Right lobe of liver (tissue), 6 donors: ENCODE measurements around the gene THBS1. TPM values are rescaled to one million over a fixed set of nuclear protein-coding genes. Genes with fewer than 3 reads are reported as not detected.

Experiments used
- ATAC-seq, 4 donors: fragments of 200-7000 bp; cut with Tn5 transposase; one replicate each; pipeline ENCODE4 v1.9.1; 2020; ENCODE audit warnings: mild to moderate bottlenecking in 4 of 4, moderate library complexity in 4 of 4
- DNase-seq, 3 donors: peaks; one replicate each; pipeline ENCODE4 v3.0.0-alpha.2; 2020
- H3K27ac ChIP-seq, 3 donors: fragments of 200-600 bp; one replicate each; pipeline ENCODE4 v1.8.0; 2022
- H3K27me3 ChIP-seq, 2 donors: fragments of 200-600 bp; one replicate each; pipeline ENCODE4 v1.8.0; 2022
- H3K36me3 ChIP-seq, 4 donors: fragments of 200-600 bp; sonication (generic) in 1 of 4; one replicate each; pipeline versions ENCODE4 v1.5.1 to v1.8.0; 2017 to 2022; ENCODE audit warnings: control low read depth in 1 of 4
- H3K4me1 ChIP-seq, 4 donors: fragments of 200-600 bp; sonication (generic) in 1 of 4; one replicate each; pipeline versions ENCODE4 v1.5.1 to v1.8.0; 2017 to 2022; ENCODE audit warnings: control low read depth in 1 of 4
- H3K4me3 ChIP-seq, 3 donors: fragments of 200-600 bp; one replicate each; pipeline ENCODE4 v1.8.0; 2022
- H3K9me3 ChIP-seq, 4 donors: fragments of 200-600 bp; sonication (generic) in 1 of 4; one replicate each; pipeline versions ENCODE4 v1.5.1 to v1.8.0; 2017 to 2022; ENCODE audit warnings: control low read depth in 1 of 4
- POLR2A ChIP-seq: fragments of 450-650 bp; IDR thresholded peaks from one replicate; pipeline ENCODE4 v1.6.1; 2017; ENCODE audit warnings: antibody characterized with exemption, mild to moderate bottlenecking
- WGBS: methylation state at CpG from one replicate; pipeline ENCODE4 v1.1.6; 2018; ENCODE audit warnings: low coverage, low lambda C conversion rate; ENCODE audit not compliant: insufficient coverage; ENCODE audit errors: missing lambda C conversion rate; 5-methylcytosine and 5-hydroxymethylcytosine counted together
- intact Hi-C, 2 donors: fragments of 100-400 bp; cut with DNase I; formaldehyde crosslinking; loops; one replicate each; pipeline versions ENCODE4 v1.11.2 to v1.14.1; 2022
- long read RNA-seq: library from polyadenylated mRNA; unstranded; transcript quantifications from one replicate; pipeline ENCODE4 v2.0.0, GENCODE V29; 2019
- total RNA-seq, 6 experiments: library from RNA; depleted of rRNA in 2 of 6; stranded (reverse); fragments of >200 nt in 2 of 6; fragmentation: NEBNext Ultra II Directional in 3 of 6; extraction: Animal tissue kit (Norgen Biotek cat#: 25700) in 3 of 6; gene quantifications; one replicate each; pipeline versions ENCODE4 v1.1.0 to v1.2.4, GENCODE V29; 2016 to 2023
- TF ChIP-seq, protein P1 (sequence below), 4 donors: fragments of 200-600 bp in 3 of 4; fragments of 450-650 bp in 1 of 4; IDR thresholded peaks; one replicate each; pipeline versions ENCODE4 v1.5.1 to v1.8.0; 2016 to 2022; ENCODE audit warnings: antibody characterized with exemption in 4 of 4, mild to moderate bottlenecking in 2 of 4
- donor health status: DM: no; HTN: yes; CAD: no.
- donor health status: DM: no; HTN: no; CAD: no.
- donor health status: DM: no; HTN: no; CAD: no.
- donor health status: DM: no; HTN: yes; CAD: no.
- donor health status: DM: no; HTN: yes; CAD: no.

The THBS1 gene
- 100 to 1,000 TPM in 1 of 6 experiments, 10 to 100 TPM in 5; 10.7 to 253 (median 64.6) TPM for total RNA-seq
- long read RNA-seq = 0 reads

DNA sequence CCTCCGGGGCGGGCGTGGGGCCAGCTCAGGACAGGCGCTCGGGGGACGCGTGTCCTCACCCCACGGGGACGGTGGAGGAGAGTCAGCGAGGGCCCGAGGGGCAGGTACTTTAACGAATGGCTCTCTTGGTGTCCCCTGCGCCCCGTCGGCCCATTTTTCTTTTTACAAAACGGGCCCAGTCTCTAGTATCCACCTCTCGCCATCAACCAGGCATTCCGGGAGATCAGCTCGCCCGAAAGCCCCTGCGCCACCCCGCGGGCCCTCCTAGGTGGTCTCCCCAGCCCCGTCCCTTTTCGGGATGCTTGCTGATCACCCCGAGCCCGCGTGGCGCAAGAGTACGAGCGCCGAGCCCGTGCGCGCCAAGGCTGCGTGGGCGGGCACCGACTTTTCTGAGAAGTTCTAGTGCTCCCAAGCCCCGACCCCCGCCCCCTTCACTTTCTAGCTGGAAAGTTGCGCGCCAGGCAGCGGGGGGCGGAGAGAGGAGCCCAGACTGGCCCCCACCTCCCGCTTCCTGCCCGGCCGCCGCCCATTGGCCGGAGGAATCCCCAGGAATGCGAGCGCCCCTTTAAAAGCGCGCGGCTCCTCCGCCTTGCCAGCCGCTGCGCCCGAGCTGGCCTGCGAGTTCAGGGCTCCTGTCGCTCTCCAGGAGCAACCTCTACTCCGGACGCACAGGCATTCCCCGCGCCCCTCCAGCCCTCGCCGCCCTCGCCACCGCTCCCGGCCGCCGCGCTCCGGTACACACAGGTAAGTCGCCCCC is at the start of gene THBS1:
Gene THBS1 (plus strand): TSS at position 595 of the 757 bp plus-strand sequence. CDS start 779 bp downstream, outside the sequence.
- Histone ChIP-seq H3K36me3 (peaks cover 0 to 16% (median 8%) of the 10 kb centered on the region in 4 donors), H3K27me3 (no peaks in the 10 kb centered on the region), H3K4me3 (peak within 1 kb of the TSS; percentile 48 to 58 (median 53)), H3K9me3 (no peaks in the 10 kb centered on the region), H3K27ac (peak within 1 kb of the TSS; percentile 75 to 88 (median 79)), H3K4me1 (peaks cover 0 to 13% (median 3%) of the 10 kb centered on the region in 4 donors)
- WGBS = 0% methylated on average over 16 of the region's 74 CpGs
- TF ChIP-seq, protein P1, sequence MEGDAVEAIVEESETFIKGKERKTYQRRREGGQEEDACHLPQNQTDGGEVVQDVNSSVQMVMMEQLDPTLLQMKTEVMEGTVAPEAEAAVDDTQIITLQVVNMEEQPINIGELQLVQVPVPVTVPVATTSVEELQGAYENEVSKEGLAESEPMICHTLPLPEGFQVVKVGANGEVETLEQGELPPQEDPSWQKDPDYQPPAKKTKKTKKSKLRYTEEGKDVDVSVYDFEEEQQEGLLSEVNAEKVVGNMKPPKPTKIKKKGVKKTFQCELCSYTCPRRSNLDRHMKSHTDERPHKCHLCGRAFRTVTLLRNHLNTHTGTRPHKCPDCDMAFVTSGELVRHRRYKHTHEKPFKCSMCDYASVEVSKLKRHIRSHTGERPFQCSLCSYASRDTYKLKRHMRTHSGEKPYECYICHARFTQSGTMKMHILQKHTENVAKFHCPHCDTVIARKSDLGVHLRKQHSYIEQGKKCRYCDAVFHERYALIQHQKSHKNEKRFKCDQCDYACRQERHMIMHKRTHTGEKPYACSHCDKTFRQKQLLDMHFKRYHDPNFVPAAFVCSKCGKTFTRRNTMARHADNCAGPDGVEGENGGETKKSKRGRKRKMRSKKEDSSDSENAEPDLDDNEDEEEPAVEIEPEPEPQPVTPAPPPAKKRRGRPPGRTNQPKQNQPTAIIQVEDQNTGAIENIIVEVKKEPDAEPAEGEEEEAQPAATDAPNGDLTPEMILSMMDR (IDR thresholded peaks at IDR 0.05) = peak in 2 of 4 donors; percentile 21 to 29
- peak; percentile 92 for TF ChIP-seq POLR2A
- peak; percentile 52 to 71 (median 56) for ATAC-seq
- peak; percentile 69 to 88 (median 76) for DNase-seq
- intact Hi-C loops = no loop called here

DNA sequence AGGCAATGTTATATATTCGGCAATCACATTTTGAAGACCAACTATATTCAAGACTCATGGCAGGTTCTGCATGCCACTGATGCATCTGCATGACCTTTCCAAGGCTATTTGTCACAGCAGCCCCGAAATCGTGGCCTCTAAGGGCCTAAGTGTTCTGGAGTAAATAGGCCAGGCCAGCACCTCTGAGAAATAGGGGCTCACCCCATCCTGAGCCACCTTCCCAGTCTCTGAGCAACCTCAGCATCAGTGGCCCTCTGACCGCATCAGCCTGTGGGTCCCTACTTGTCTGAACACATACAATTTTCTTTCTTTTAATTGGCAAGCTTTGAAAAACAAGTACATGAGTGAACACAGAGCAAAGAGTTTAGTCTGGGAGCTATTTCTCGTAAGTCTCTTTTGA is 45.9 kb upstream of the THBS1 start:
- WGBS = 88% methylated on average over 5 of the region's 5 CpGs
- no peak for TF ChIP-seq POLR2A
- TF ChIP-seq, protein P1 (IDR thresholded peaks at IDR 0.05) = no peak
- DNase-seq (no peak), ATAC-seq (no peak)
- Histone ChIP-seq H3K27ac (no peak overlapping the region), H3K36me3 (no peaks in the 10 kb centered on the region), H3K4me1 (peaks cover 0 to 7% (median 0%) of the 10 kb centered on the region in 4 donors), H3K27me3 (no peaks in the 10 kb centered on the region), H3K4me3 (no peak overlapping the region), H3K9me3 (no peaks in the 10 kb centered on the region)
- intact Hi-C loops = no loop called here

- Histone ChIP-seq H3K9me3 (no peaks in the 10 kb centered on the region), H3K27ac (no peak overlapping the region), H3K36me3 (no peaks in the 10 kb centered on the region), H3K4me3 (no peak overlapping the region), H3K27me3 (no peaks in the 10 kb centered on the region), H3K4me1 (peaks cover 0 to 9% (median 0%) of the 10 kb centered on the region in 4 donors)
- 63% methylated on average over 4 of the region's 10 CpGs for WGBS
- DNase-seq (no peak), ATAC-seq (no peak)
- no peak for TF ChIP-seq POLR2A
- TF ChIP-seq, protein P1 (IDR thresholded peaks at IDR 0.05) = no peak
- intact Hi-C loops = no loop called here
These were observed 45.4 kb upstream of the THBS1 start for GRCh38 chr15:39535466-39535865.

DNA sequence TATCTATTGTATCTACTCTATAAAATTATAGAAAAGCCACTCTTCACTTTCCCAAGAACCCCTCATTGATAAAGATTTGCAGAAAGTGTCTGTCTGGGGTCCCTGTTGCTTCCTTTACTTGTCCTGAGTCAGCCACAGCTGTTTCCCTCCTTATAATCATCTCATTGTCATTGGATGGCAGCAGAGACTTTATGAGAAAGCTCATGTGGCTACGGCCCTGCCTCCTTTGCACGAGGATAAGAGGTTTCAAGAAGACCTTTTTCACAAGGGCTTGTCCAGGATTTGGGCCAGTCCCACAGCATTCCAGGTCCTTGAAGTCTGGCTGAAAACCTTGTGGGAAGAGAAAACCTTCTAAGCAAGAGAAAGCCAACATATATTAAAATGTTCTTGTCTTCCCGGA is 41.9 kb upstream of the THBS1 start:
- no peak overlapping the region for H3K4me3 ChIP-seq
- H3K4me1 ChIP-seq = peaks cover 0 to 12% (median 0%) of the 10 kb centered on the region in 4 donors
- ATAC-seq (no peak), DNase-seq (no peak)
- no peaks in the 10 kb centered on the region for H3K36me3 ChIP-seq
- whole genome bisulfite sequencing = 93% methylated on average over 3 of the region's 3 CpGs
- intact Hi-C loops = no loop called here
- TF ChIP-seq, protein P1 (IDR thresholded peaks at IDR 0.05) = no peak
- TF ChIP-seq POLR2A = no peak
- H3K27ac ChIP-seq = no peak overlapping the region
- no peaks in the 10 kb centered on the region for H3K27me3 ChIP-seq
- H3K9me3 ChIP-seq = no peaks in the 10 kb centered on the region
